ENCODE data around the gene SIRT1. TPM values are rescaled to one million over a fixed set of nuclear protein-coding genes. Genes with fewer than 3 reads are reported as not detected.
"Not testable (repeated sequence)": the region's sequence is repeated elsewhere in the genome, so short reads cannot be mapped to it uniquely, and the experiment has no call there.

The SIRT1 gene
- total and polyA plus RNA-seq, 12 donors, result 4.9 to 18.0 (median 13.5) TPM

DNA sequence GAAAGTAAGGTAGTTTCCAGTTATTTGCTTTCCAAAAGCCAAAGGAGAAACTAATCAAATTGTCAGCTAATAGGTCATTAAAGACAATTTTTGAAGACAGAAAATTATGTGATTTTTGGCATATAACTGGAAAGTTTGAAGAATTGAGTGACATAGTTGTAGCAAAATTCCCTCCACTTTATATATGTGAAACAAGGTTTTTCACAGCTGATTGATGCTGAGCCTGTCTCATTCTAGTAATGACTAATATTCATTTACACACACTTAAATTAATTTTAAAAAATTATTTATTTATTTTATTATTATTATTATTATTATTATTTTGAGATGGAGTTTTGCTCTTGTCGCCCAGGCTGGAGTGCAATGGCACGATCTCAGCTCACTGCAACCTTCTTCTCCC is 16.3 kb upstream of the SIRT1 start:
- Histone ChIP-seq H3K9me3 (no peaks in the 10 kb centered on the region), H3K4me3 (no peak overlapping the region), H3K36me3 (no peaks in the 10 kb centered on the region), H3K4me1 (peaks cover 0 to 4% (median 0%) of the 10 kb centered on the region in 9 donors), H3K27ac (no peak overlapping the region), H3K27me3 (no peaks in the 10 kb centered on the region)
- no peak for ATAC-seq
- intact Hi-C loops (cut with DNase I), result loop anchor here in 1 of 10 donors (10.0 kb wide), 1 partner anchor 437 kb away; no protein-coding TSS in a partner anchor
- TF ChIP-seq, protein P1, sequence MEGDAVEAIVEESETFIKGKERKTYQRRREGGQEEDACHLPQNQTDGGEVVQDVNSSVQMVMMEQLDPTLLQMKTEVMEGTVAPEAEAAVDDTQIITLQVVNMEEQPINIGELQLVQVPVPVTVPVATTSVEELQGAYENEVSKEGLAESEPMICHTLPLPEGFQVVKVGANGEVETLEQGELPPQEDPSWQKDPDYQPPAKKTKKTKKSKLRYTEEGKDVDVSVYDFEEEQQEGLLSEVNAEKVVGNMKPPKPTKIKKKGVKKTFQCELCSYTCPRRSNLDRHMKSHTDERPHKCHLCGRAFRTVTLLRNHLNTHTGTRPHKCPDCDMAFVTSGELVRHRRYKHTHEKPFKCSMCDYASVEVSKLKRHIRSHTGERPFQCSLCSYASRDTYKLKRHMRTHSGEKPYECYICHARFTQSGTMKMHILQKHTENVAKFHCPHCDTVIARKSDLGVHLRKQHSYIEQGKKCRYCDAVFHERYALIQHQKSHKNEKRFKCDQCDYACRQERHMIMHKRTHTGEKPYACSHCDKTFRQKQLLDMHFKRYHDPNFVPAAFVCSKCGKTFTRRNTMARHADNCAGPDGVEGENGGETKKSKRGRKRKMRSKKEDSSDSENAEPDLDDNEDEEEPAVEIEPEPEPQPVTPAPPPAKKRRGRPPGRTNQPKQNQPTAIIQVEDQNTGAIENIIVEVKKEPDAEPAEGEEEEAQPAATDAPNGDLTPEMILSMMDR (IDR thresholded peaks at IDR 0.05), result no peak
- DNase-seq, result no peak
- 100% methylated on average over 2 of the region's 2 CpGs for WGBS, 2 donors

DNA sequence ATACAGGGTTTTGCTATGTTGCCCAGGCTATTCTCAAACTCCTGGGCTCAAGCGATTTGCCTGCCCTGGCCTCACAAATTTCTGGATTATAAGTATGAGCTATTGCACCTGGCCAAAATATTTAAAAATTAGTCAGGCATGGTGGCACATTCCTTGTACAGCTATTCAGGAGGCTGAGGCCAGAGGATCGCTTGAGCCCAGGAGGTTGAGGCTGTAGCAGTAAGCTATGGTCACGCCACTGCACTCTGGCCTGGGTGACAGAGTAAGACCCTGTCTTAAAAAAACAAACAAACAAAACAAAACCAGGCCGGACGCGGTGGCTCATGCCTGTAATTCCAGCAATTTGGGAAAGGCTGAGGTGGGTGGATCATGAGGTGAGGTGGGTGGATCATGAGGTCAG is 14.5 kb upstream of the SIRT1 start:
- WGBS, 2 donors, result 93 to 96% methylated on average over 6 of the region's 6 CpGs
- ATAC-seq (no peak), DNase-seq (no peak)
- Histone ChIP-seq H3K9me3 (no peaks in the 10 kb centered on the region), H3K36me3 (no peaks in the 10 kb centered on the region), H3K4me3 (no peak overlapping the region), H3K4me1 (peaks cover 0 to 1% (median 0%) of the 10 kb centered on the region in 9 donors), H3K27ac (no peak overlapping the region), H3K27me3 (no peaks in the 10 kb centered on the region)
- intact Hi-C loops (cut with DNase I), result loop anchor here in 1 of 10 donors (10.0 kb wide), 1 partner anchor 435 kb away; no protein-coding TSS in a partner anchor
- TF ChIP-seq, protein P1 (IDR thresholded peaks at IDR 0.05), result no peak

- no peaks in the 10 kb centered on the region for H3K9me3 ChIP-seq
- WGBS, 2 donors, result 60 to 71% methylated on average over 3 of the region's 3 CpGs
- H3K27ac ChIP-seq, result no peak overlapping the region
- DNase-seq, result no peak
- no peaks in the 10 kb centered on the region for H3K27me3 ChIP-seq
- TF ChIP-seq, protein P1 (IDR thresholded peaks at IDR 0.05), result no peak
- H3K4me3 ChIP-seq, result no peak overlapping the region
- H3K36me3 ChIP-seq, result no peaks in the 10 kb centered on the region
- intact Hi-C loops (cut with DNase I), result no loop called here
- H3K4me1 ChIP-seq, result no peaks in the 10 kb centered on the region
- no peak for ATAC-seq
Observed at GRCh38 chr10:67875340-67876238, 8.9 kb upstream of the SIRT1 start.

GRCh38 chr10:67877421-67877820 is 7.0 kb upstream of the SIRT1 start:
- H3K4me3 ChIP-seq; intact Hi-C loops (cut with DNase I); H3K27ac ChIP-seq; H3K36me3 ChIP-seq; H3K4me1 ChIP-seq; H3K27me3 ChIP-seq; H3K9me3 ChIP-seq; ATAC-seq; DNase-seq: not testable (repeated sequence)
- WGBS, 2 donors, result 94 to 97% methylated on average over 11 of the region's 11 CpGs

DNA sequence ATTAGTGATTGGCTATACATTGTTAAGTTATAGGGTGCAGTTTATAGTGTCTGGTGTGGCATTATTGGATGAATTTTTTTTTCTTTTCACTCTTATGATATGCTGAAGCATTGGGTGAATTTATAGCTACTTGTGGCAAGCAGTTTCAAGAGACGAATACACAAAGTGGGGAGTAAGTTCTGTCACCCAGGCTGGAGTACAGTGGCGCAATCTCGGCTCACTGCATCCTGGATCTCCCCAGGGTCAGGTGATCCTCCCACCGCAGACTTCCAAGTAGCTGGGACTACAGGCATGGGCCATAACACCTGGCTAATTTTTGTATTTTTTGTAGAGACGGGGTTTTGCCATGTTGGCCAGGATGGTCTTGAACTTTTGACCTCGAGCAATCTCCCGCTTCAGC is 6.3 kb upstream of the SIRT1 start:
- no peak for ATAC-seq
- Histone ChIP-seq H3K27ac (no peak overlapping the region), H3K9me3 (no peaks in the 10 kb centered on the region), H3K27me3 (no peaks in the 10 kb centered on the region), H3K4me1 (no peaks in the 10 kb centered on the region), H3K4me3 (no peak overlapping the region), H3K36me3 (no peaks in the 10 kb centered on the region)
- WGBS, 2 donors, result 90 to 91% methylated on average over 7 of the region's 7 CpGs
- TF ChIP-seq, protein P1 (IDR thresholded peaks at IDR 0.05), result no peak
- intact Hi-C loops (cut with DNase I), result no loop called here
- no peak for DNase-seq
